ENCODE data around the gene BEND4.
A peak's percentile ranks its signal among the peaks of the same experiment; 100 is the strongest.

BEND4 gene

GRCh38 chr4:42123071-42123644 lies 29.3 kb downstream of the BEND4 start:
- no peaks in the 10 kb centered on the region for H3K27me3 ChIP-seq (ENCODE audit: insufficient read depth, low read length, poor library complexity)
- H3K23ac ChIP-seq (ENCODE audit: low read length), result no peak overlapping the region
- H3K18ac ChIP-seq (ENCODE audit: low read length), result no peak overlapping the region
- H3K36me3 ChIP-seq (ENCODE audit: control insufficient read depth, insufficient read depth, low read length), result peaks cover 2% of the 10 kb centered on the region
- no CpG with 5 or more reads among the region's 2 CpGs for WGBS (ENCODE audit: extremely low coverage, insufficient coverage, low lambda C conversion rate)
- no peak overlapping the region for H2BK15ac ChIP-seq (replicated peaks; ENCODE audit: low read depth)
- no peak overlapping the region for H4K5ac ChIP-seq (ENCODE audit: low read length)
- H3K79me2 ChIP-seq (ENCODE audit: control insufficient read depth, insufficient read depth, low read length), result peaks cover 4% of the 10 kb centered on the region
- H3K4me2 ChIP-seq (ENCODE audit: low read length), result no peak overlapping the region
- no peak overlapping the region for H4K8ac ChIP-seq (ENCODE audit: low read depth, low read length)
- no peak overlapping the region for H3K27ac ChIP-seq (ENCODE audit: low read depth, low read length)
- no peaks in the 10 kb centered on the region for H3K4me1 ChIP-seq (ENCODE audit: control insufficient read depth, low read depth, low read length)
- no peak overlapping the region for H3K56ac ChIP-seq (ENCODE audit: low read length)
- no peaks in the 10 kb centered on the region for H3K79me1 ChIP-seq (ENCODE audit: low read length)
- H2BK5ac ChIP-seq (ENCODE audit: low read length), result no peak overlapping the region
- H3K9ac ChIP-seq (ENCODE audit: low read length), result no peak overlapping the region
- no peak overlapping the region for H2BK120ac ChIP-seq (ENCODE audit: low read depth, low read length)
- no peak overlapping the region for H2AK5ac ChIP-seq (ENCODE audit: low read length)
- no peak overlapping the region for H3K4ac ChIP-seq (ENCODE audit: low read depth, low read length)
- no peak overlapping the region for H3K4me3 ChIP-seq (ENCODE audit: low read length)
- no peak for DNase-seq

GRCh38 chr4:42122237-42122636 lies 30.2 kb downstream of the BEND4 start:
- H3K9ac ChIP-seq (ENCODE audit: low read length), result no peak overlapping the region
- no peak overlapping the region for H3K18ac ChIP-seq (ENCODE audit: low read length)
- DNase-seq, result no peak
- no peaks in the 10 kb centered on the region for H3K4me1 ChIP-seq (ENCODE audit: control insufficient read depth, low read depth, low read length)
- no peaks in the 10 kb centered on the region for H3K79me2 ChIP-seq (ENCODE audit: control insufficient read depth, insufficient read depth, low read length)
- H4K8ac ChIP-seq (ENCODE audit: low read depth, low read length), result no peak overlapping the region
- no peak overlapping the region for H2BK120ac ChIP-seq (ENCODE audit: low read depth, low read length)
- no peak overlapping the region for H2BK15ac ChIP-seq (replicated peaks; ENCODE audit: low read depth)
- H3K27ac ChIP-seq (ENCODE audit: low read depth, low read length), result no peak overlapping the region
- no peak overlapping the region for H4K5ac ChIP-seq (ENCODE audit: low read length)
- H3K23ac ChIP-seq (ENCODE audit: low read length), result no peak overlapping the region
- H3K27me3 ChIP-seq (ENCODE audit: insufficient read depth, low read length, poor library complexity), result no peaks in the 10 kb centered on the region
- WGBS (ENCODE audit: extremely low coverage, insufficient coverage, low lambda C conversion rate), result no CpG with 5 or more reads among the region's 4 CpGs
- no peak overlapping the region for H2AK5ac ChIP-seq (ENCODE audit: low read length)
- H3K56ac ChIP-seq (ENCODE audit: low read length), result no peak overlapping the region
- H2BK5ac ChIP-seq (ENCODE audit: low read length), result no peak overlapping the region
- H3K4me2 ChIP-seq (ENCODE audit: low read length), result no peak overlapping the region
- H3K4me3 ChIP-seq (ENCODE audit: low read length), result no peak overlapping the region
- peaks cover 2% of the 10 kb centered on the region for H3K36me3 ChIP-seq (ENCODE audit: control insufficient read depth, insufficient read depth, low read length)
- H3K4ac ChIP-seq (ENCODE audit: low read depth, low read length), result no peak overlapping the region
- no peaks in the 10 kb centered on the region for H3K79me1 ChIP-seq (ENCODE audit: low read length)

- no peak overlapping the region for H3K4me3 ChIP-seq (ENCODE audit: low read length)
- no peak overlapping the region for H3K4me2 ChIP-seq (ENCODE audit: low read length)
- no peak overlapping the region for H3K9ac ChIP-seq (ENCODE audit: low read length)
- no peaks in the 10 kb centered on the region for H3K79me1 ChIP-seq (ENCODE audit: low read length)
- H3K27ac ChIP-seq (ENCODE audit: low read depth, low read length), result no peak overlapping the region
- no peak overlapping the region for H2AK5ac ChIP-seq (ENCODE audit: low read length)
- WGBS (ENCODE audit: extremely low coverage, insufficient coverage, low lambda C conversion rate), result no CpG with 5 or more reads among the region's 12 CpGs
- no peak overlapping the region for H4K5ac ChIP-seq (ENCODE audit: low read length)
- H2BK120ac ChIP-seq (ENCODE audit: low read depth, low read length), result no peak overlapping the region
- no peak overlapping the region for H4K8ac ChIP-seq (ENCODE audit: low read depth, low read length)
- H3K18ac ChIP-seq (ENCODE audit: low read length), result no peak overlapping the region
- no peaks in the 10 kb centered on the region for H3K4me1 ChIP-seq (ENCODE audit: control insufficient read depth, low read depth, low read length)
- no peak overlapping the region for H3K4ac ChIP-seq (ENCODE audit: low read depth, low read length)
- no peak overlapping the region for H2BK15ac ChIP-seq (replicated peaks; ENCODE audit: low read depth)
- H3K79me2 ChIP-seq (ENCODE audit: control insufficient read depth, insufficient read depth, low read length), result no peaks in the 10 kb centered on the region
- DNase-seq, result peak; percentile 3
- no peak overlapping the region for H3K56ac ChIP-seq (ENCODE audit: low read length)
- H3K36me3 ChIP-seq (ENCODE audit: control insufficient read depth, insufficient read depth, low read length), result no peaks in the 10 kb centered on the region
- H2BK5ac ChIP-seq (ENCODE audit: low read length), result no peak overlapping the region
- no peaks in the 10 kb centered on the region for H3K27me3 ChIP-seq (ENCODE audit: insufficient read depth, low read length, poor library complexity)
- no peak overlapping the region for H3K23ac ChIP-seq (ENCODE audit: low read length)
Measured at GRCh38 chr4:42119886-42120285, 32.6 kb downstream of the BEND4 start.

GRCh38 chr4:42112846-42113245 lies 39.6 kb downstream of the BEND4 start:
- no peak overlapping the region for H3K18ac ChIP-seq (ENCODE audit: low read length)
- H4K5ac ChIP-seq (ENCODE audit: low read length), result no peak overlapping the region
- no peak for DNase-seq
- no peak overlapping the region for H3K4me2 ChIP-seq (ENCODE audit: low read length)
- H3K27ac ChIP-seq (ENCODE audit: low read depth, low read length), result no peak overlapping the region
- H3K4me1 ChIP-seq (ENCODE audit: control insufficient read depth, low read depth, low read length), result no peaks in the 10 kb centered on the region
- H2AK5ac ChIP-seq (ENCODE audit: low read length), result no peak overlapping the region
- H4K8ac ChIP-seq (ENCODE audit: low read depth, low read length), result no peak overlapping the region
- no peaks in the 10 kb centered on the region for H3K79me1 ChIP-seq (ENCODE audit: low read length)
- peaks cover 2% of the 10 kb centered on the region for H3K36me3 ChIP-seq (ENCODE audit: control insufficient read depth, insufficient read depth, low read length)
- H2BK120ac ChIP-seq (ENCODE audit: low read depth, low read length), result no peak overlapping the region
- no peaks in the 10 kb centered on the region for H3K79me2 ChIP-seq (ENCODE audit: control insufficient read depth, insufficient read depth, low read length)
- no peak overlapping the region for H3K23ac ChIP-seq (ENCODE audit: low read length)
- no peak overlapping the region for H3K4ac ChIP-seq (ENCODE audit: low read depth, low read length)
- H3K4me3 ChIP-seq (ENCODE audit: low read length), result no peak overlapping the region
- H3K56ac ChIP-seq (ENCODE audit: low read length), result no peak overlapping the region
- no peak overlapping the region for H2BK5ac ChIP-seq (ENCODE audit: low read length)
- no peaks in the 10 kb centered on the region for H3K27me3 ChIP-seq (ENCODE audit: insufficient read depth, low read length, poor library complexity)
- H3K9ac ChIP-seq (ENCODE audit: low read length), result no peak overlapping the region
- WGBS (ENCODE audit: extremely low coverage, insufficient coverage, low lambda C conversion rate), result no CpG with 5 or more reads among the region's 3 CpGs
- H2BK15ac ChIP-seq (replicated peaks; ENCODE audit: low read depth), result no peak overlapping the region

- H2AK5ac ChIP-seq (ENCODE audit: low read length), result no peak overlapping the region
- no peak overlapping the region for H4K5ac ChIP-seq (ENCODE audit: low read length)
- no peaks in the 10 kb centered on the region for H3K4me1 ChIP-seq (ENCODE audit: control insufficient read depth, low read depth, low read length)
- H2BK15ac ChIP-seq (replicated peaks; ENCODE audit: low read depth), result no peak overlapping the region
- no peaks in the 10 kb centered on the region for H3K27me3 ChIP-seq (ENCODE audit: insufficient read depth, low read length, poor library complexity)
- no peaks in the 10 kb centered on the region for H3K79me1 ChIP-seq (ENCODE audit: low read length)
- no peak overlapping the region for H2BK120ac ChIP-seq (ENCODE audit: low read depth, low read length)
- H3K79me2 ChIP-seq (ENCODE audit: control insufficient read depth, insufficient read depth, low read length), result no peaks in the 10 kb centered on the region
- DNase-seq, result peak; percentile 28
- no peak overlapping the region for H3K23ac ChIP-seq (ENCODE audit: low read length)
- no CpG with 5 or more reads among the region's 2 CpGs for WGBS (ENCODE audit: extremely low coverage, insufficient coverage, low lambda C conversion rate)
- H3K56ac ChIP-seq (ENCODE audit: low read length), result no peak overlapping the region
- H3K4ac ChIP-seq (ENCODE audit: low read depth, low read length), result no peak overlapping the region
- no peak overlapping the region for H3K4me3 ChIP-seq (ENCODE audit: low read length)
- no peak overlapping the region for H3K4me2 ChIP-seq (ENCODE audit: low read length)
- no peak overlapping the region for H3K27ac ChIP-seq (ENCODE audit: low read depth, low read length)
- no peaks in the 10 kb centered on the region for H3K36me3 ChIP-seq (ENCODE audit: control insufficient read depth, insufficient read depth, low read length)
- no peak overlapping the region for H3K18ac ChIP-seq (ENCODE audit: low read length)
- H2BK5ac ChIP-seq (ENCODE audit: low read length), result no peak overlapping the region
- no peak overlapping the region for H4K8ac ChIP-seq (ENCODE audit: low read depth, low read length)
- no peak overlapping the region for H3K9ac ChIP-seq (ENCODE audit: low read length)
Measured at GRCh38 chr4:42104521-42104920, 47.9 kb downstream of the BEND4 start.

- no peaks in the 10 kb centered on the region for H3K79me2 ChIP-seq (ENCODE audit: control insufficient read depth, insufficient read depth, low read length)
- DNase-seq, result no peak
- no peak overlapping the region for H4K8ac ChIP-seq (ENCODE audit: low read depth, low read length)
- H3K4me1 ChIP-seq (ENCODE audit: control insufficient read depth, low read depth, low read length), result no peaks in the 10 kb centered on the region
- no peaks in the 10 kb centered on the region for H3K27me3 ChIP-seq (ENCODE audit: insufficient read depth, low read length, poor library complexity)
- H3K79me1 ChIP-seq (ENCODE audit: low read length), result no peaks in the 10 kb centered on the region
- H3K23ac ChIP-seq (ENCODE audit: low read length), result no peak overlapping the region
- H4K5ac ChIP-seq (ENCODE audit: low read length), result no peak overlapping the region
- H3K4me3 ChIP-seq (ENCODE audit: low read length), result no peak overlapping the region
- no CpG with 5 or more reads among the region's 8 CpGs for WGBS (ENCODE audit: extremely low coverage, insufficient coverage, low lambda C conversion rate)
- H2AK5ac ChIP-seq (ENCODE audit: low read length), result no peak overlapping the region
- H3K36me3 ChIP-seq (ENCODE audit: control insufficient read depth, insufficient read depth, low read length), result no peaks in the 10 kb centered on the region
- no peak overlapping the region for H3K18ac ChIP-seq (ENCODE audit: low read length)
- H2BK15ac ChIP-seq (replicated peaks; ENCODE audit: low read depth), result no peak overlapping the region
- no peak overlapping the region for H3K27ac ChIP-seq (ENCODE audit: low read depth, low read length)
- H3K4me2 ChIP-seq (ENCODE audit: low read length), result no peak overlapping the region
- no peak overlapping the region for H3K56ac ChIP-seq (ENCODE audit: low read length)
- no peak overlapping the region for H3K9ac ChIP-seq (ENCODE audit: low read length)
- H3K4ac ChIP-seq (ENCODE audit: low read depth, low read length), result no peak overlapping the region
- no peak overlapping the region for H2BK5ac ChIP-seq (ENCODE audit: low read length)
- no peak overlapping the region for H2BK120ac ChIP-seq (ENCODE audit: low read depth, low read length)
Measured at GRCh38 chr4:42101446-42101975, 50.9 kb downstream of the BEND4 start.

All from mesendoderm (in vitro differentiated cells).